GM23338 (cell line): ENCODE measurements around the gene LMF2. TPM values are rescaled to one million over a fixed set of nuclear protein-coding genes. Genes with fewer than 3 reads are reported as not detected.

Source experiments
- ATAC-seq: fragments of 200-7000 bp; cut with Tn5 transposase; 3 replicates; pipeline ENCODE4 v1.9.1; 2020
- DNase-seq: peaks from one replicate; pipeline ENCODE4 v3.0.0-alpha.2; 2015; ENCODE audit warnings: low spot score
- H2AFZ ChIP-seq: fragments of 200-600 bp; sonication (generic); 2 replicates; pipeline ENCODE4 v1.8.0; 2016; ENCODE audit warnings: antibody characterized with exemption, mild to moderate bottlenecking, moderate library complexity
- H3F3A ChIP-seq: fragments of 200-600 bp; sonication (generic); replicated peaks from 2 replicates; pipeline ENCODE4 v1.8.0; 2017; ENCODE audit warnings: antibody characterized with exemption, mixed run types, low read depth
- H3K27ac ChIP-seq: fragments of 200-600 bp; sonication (generic); 2 replicates; pipeline ENCODE4 v1.6.1; 2016; ENCODE audit warnings: low read depth
- H3K27me3 ChIP-seq: fragments of 200-600 bp; sonication (generic); 2 replicates; pipeline ENCODE4 v1.8.0; 2016; ENCODE audit warnings: mild to moderate bottlenecking, mixed run types, moderate library complexity; ENCODE audit not compliant: insufficient read depth
- H3K36me3 ChIP-seq: fragments of 200-600 bp; sonication (generic); 2 replicates; pipeline ENCODE4 v1.8.0; 2016; ENCODE audit warnings: mild to moderate bottlenecking; ENCODE audit not compliant: insufficient read depth
- H3K4me1 ChIP-seq: fragments of 200-600 bp; sonication (generic); 2 replicates; pipeline ENCODE4 v1.8.0; 2016; ENCODE audit warnings: mild to moderate bottlenecking, moderate library complexity; ENCODE audit not compliant: insufficient read depth
- H3K4me2 ChIP-seq: fragments of 200-600 bp; sonication (generic); 2 replicates; pipeline ENCODE4 v1.7.1; 2017; ENCODE audit warnings: mixed run types
- H3K4me3 ChIP-seq: fragments of 200-600 bp; sonication (generic); 2 replicates; pipeline ENCODE4 v1.6.1; 2016; ENCODE audit warnings: mixed run types
- H3K79me2 ChIP-seq: fragments of 200-600 bp; sonication (generic); replicated peaks from 2 replicates; pipeline ENCODE4 v1.8.0; 2017; ENCODE audit warnings: mild to moderate bottlenecking; ENCODE audit not compliant: insufficient read depth
- H3K9me2 ChIP-seq: fragments of 200-600 bp; sonication (generic); 2 replicates; pipeline ENCODE4 v1.8.0; 2017; ENCODE audit not compliant: insufficient read depth
- H4K20me1 ChIP-seq: fragments of 200-600 bp; sonication (generic); replicated peaks from 2 replicates; pipeline ENCODE4 v1.8.0; 2017; ENCODE audit warnings: mild to moderate bottlenecking; ENCODE audit not compliant: insufficient read depth
- H3K27ac Mint-ChIP-seq: 2 replicates; pipeline ENCODE4 v1.8.0; 2020; ENCODE audit warnings: inconsistent platforms, mild to moderate bottlenecking, moderate library complexity, mixed read lengths
- H3K27me3 Mint-ChIP-seq: 3 replicates; pipeline ENCODE4 v1.8.0; 2022; ENCODE audit warnings: low read depth, mild to moderate bottlenecking, moderate library complexity, mixed read lengths, inconsistent platforms; ENCODE audit not compliant: insufficient read depth, poor library complexity
- H3K36me3 Mint-ChIP-seq: 3 replicates; pipeline ENCODE4 v1.8.0; 2021; ENCODE audit warnings: low read depth, mild to moderate bottlenecking, inconsistent platforms, moderate library complexity, mixed read lengths
- H3K4me1 Mint-ChIP-seq: 3 replicates; pipeline ENCODE4 v1.8.0; 2020; ENCODE audit warnings: mild to moderate bottlenecking, inconsistent platforms, mixed read lengths
- H3K4me3 Mint-ChIP-seq: 3 replicates; pipeline ENCODE4 v1.8.0; 2021; ENCODE audit warnings: moderate library complexity, mild to moderate bottlenecking, inconsistent platforms, mixed read lengths
- H3K9me3 Mint-ChIP-seq: 3 replicates; pipeline ENCODE4 v1.8.0; 2020; ENCODE audit warnings: moderate library complexity, mild to moderate bottlenecking, inconsistent platforms, mixed read lengths
- CREB1 ChIP-seq: fragments of 250-450 bp; sonication (Bioruptor Pico); IDR thresholded peaks from 2 replicates; pipeline ENCODE4 v1.5.0; 2020; ENCODE audit warnings: low read depth, mild to moderate bottlenecking, moderate library complexity
- CTCF ChIP-seq, 2 experiments: fragments of 200-600 bp in 1 of 2; sonication (generic) in 1 of 2; conservative IDR thresholded peaks; 2 replicates each; pipeline versions ENCODE4 v1.5.1 to v1.6.1; 2016 to 2017; ENCODE audit warnings: antibody characterized with exemption in 2 of 2, low read depth in 2 of 2, mild to moderate bottlenecking in 2 of 2, moderate library complexity in 1 of 2
- EZH2 ChIP-seq: fragments of 200-600 bp; sonication (generic); IDR thresholded peaks from one replicate; pipeline ENCODE4 v1.8.0; 2017; ENCODE audit warnings: antibody characterized with exemption, mild to moderate bottlenecking, low read depth; ENCODE audit not compliant: unreplicated experiment
- EZH2phosphoT487 ChIP-seq: fragments of 200-600 bp; sonication (generic); IDR thresholded peaks from one replicate; pipeline ENCODE4 v1.8.1; 2018; ENCODE audit warnings: antibody characterized with exemption; ENCODE audit not compliant: unreplicated experiment
- JUNB ChIP-seq: IDR thresholded peaks from one replicate; pipeline ENCODE4 v1.6.1; 2016; ENCODE audit warnings: antibody characterized with exemption; ENCODE audit not compliant: unreplicated experiment
- NANOG ChIP-seq: IDR thresholded peaks from 2 replicates; pipeline ENCODE4 v1.6.1; 2016; ENCODE audit warnings: antibody characterized with exemption, borderline replicate concordance
- REST ChIP-seq: IDR thresholded peaks from one replicate; pipeline ENCODE4 v1.6.1; 2018; ENCODE audit warnings: antibody characterized with exemption; ENCODE audit not compliant: unreplicated experiment
- STAT1 ChIP-seq: IDR thresholded peaks from one replicate; pipeline ENCODE4 v1.6.1; 2016; ENCODE audit warnings: antibody characterized with exemption; ENCODE audit not compliant: unreplicated experiment
- ZNF114 ChIP-seq: fragments of 250-450 bp; sonication (Bioruptor Pico); IDR thresholded peaks from 2 replicates; pipeline ENCODE4 v1.5.0; 2020; ENCODE audit warnings: mild to moderate bottlenecking, moderate library complexity
- ZNF331 ChIP-seq: fragments of 250-450 bp; sonication (Bioruptor Pico); IDR thresholded peaks from 2 replicates; pipeline ENCODE4 v1.5.0; 2020; ENCODE audit warnings: low read depth, mild to moderate bottlenecking, moderate library complexity
- polyA plus RNA-seq: library from polyadenylated mRNA; unstranded; fragments of >200 nt; fragmentation: Nextera tagmentation; extraction: Ambion mirVana; gene quantifications from 2 replicates; pipeline ENCODE4 v1.2.1, GENCODE V29; 2016
- total RNA-seq: library from RNA; depleted of rRNA; stranded (reverse); fragments of >200 nt; shearing (Covaris generic); gene quantifications from 2 replicates; pipeline ENCODE4 v1.2.3, GENCODE V29; 2014

LMF2 gene
- total and polyA plus RNA-seq, 2 experiments from 2014 or later, result 15.6 to 36.3 TPM

GRCh38 chr22:50488886-50489285, 18.6 kb downstream of the LMF2 start:
- ATAC-seq, result no peak
- Histone ChIP-seq H3K27ac (no peak overlapping the region), H3K27me3 (no peaks in the 10 kb centered on the region), H4K20me1 (no peaks in the 10 kb centered on the region), H3K79me2 (no peaks in the 10 kb centered on the region), H3F3A (no peaks in the 10 kb centered on the region), H3K4me2 (no peak overlapping the region), H3K4me1 (no peaks in the 10 kb centered on the region), H2AFZ (no peak overlapping the region), H3K4me3 (no peak overlapping the region), H3K36me3 (no peaks in the 10 kb centered on the region), H3K9me2 (no peaks in the 10 kb centered on the region)
- Mint-ChIP-seq H3K4me1 (peaks cover 3% of the 10 kb centered on the region; the same call in 1 of the 3 replicates), H3K27ac (no peak overlapping the region), H3K36me3 (no peaks in the 10 kb centered on the region), H3K9me3 (no peaks in the 10 kb centered on the region), H3K27me3 (peaks cover 12% of the 10 kb centered on the region), H3K4me3 (no peak overlapping the region)
- no peak for TF ChIP-seq CREB1 (CRISPR knock-in tag)
- TF ChIP-seq CTCF (conservative IDR thresholded peaks at IDR 0.05; ENCODE audit: low read depth in 2 of 2), result no peak
- TF ChIP-seq STAT1, result no peak
- no peak for TF ChIP-seq REST
- no peak for TF ChIP-seq ZNF331 (CRISPR knock-in tag)
- no peak for DNase-seq

DNA sequence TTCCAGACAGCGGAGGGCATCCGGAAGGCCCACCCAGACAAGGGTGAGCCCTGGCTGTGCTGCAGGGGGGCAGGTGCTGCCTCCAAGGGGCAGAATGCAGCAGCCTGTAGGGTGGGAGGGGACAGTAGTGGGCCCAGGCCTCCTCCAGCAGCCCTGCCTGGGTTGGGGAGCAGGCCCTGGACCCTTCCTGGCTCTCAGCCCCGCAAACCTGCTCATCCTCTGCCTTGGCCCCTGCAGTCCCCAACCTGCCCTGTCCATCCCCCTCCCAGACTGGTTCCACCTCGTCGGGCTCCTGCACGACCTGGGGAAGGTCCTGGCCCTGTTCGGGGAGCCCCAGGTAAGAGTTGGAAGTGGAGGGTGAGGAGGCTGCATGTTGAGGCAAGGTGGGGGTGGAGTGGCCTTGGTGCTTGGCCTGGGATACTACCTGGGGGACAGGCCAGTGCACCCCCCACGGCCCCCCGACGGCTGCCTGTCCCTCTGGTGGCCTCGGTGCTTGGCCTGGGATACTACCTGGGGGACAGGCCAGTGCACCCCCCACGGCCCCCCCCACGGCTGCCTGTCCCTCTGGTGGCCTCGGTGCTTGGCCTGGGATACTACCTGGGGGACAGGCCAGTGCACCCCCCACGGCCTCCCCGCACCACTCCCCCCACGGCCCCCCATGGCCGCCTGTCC, 19.4 kb downstream of the LMF2 start:
- Histone ChIP-seq H3K27ac (no peak overlapping the region), H4K20me1 (no peaks in the 10 kb centered on the region), H3K4me2 (no peak overlapping the region), H3K9me2 (no peaks in the 10 kb centered on the region), H3F3A (no peaks in the 10 kb centered on the region), H3K4me1 (no peaks in the 10 kb centered on the region), H3K79me2 (no peaks in the 10 kb centered on the region), H2AFZ (no peak overlapping the region), H3K36me3 (no peaks in the 10 kb centered on the region), H3K4me3 (no peak overlapping the region), H3K27me3 (no peaks in the 10 kb centered on the region)
- Mint-ChIP-seq H3K36me3 (0 out of 3 replicates have a peak, but pooled peaks cover under 1% of the 10 kb centered on the region), H3K27ac (no peak overlapping the region), H3K4me1 (peaks cover 3% of the 10 kb centered on the region; the same call in 1 of the 3 replicates), H3K27me3 (peaks cover 9% of the 10 kb centered on the region), H3K4me3 (no peak overlapping the region), H3K9me3 (no peaks in the 10 kb centered on the region)
- no peak for TF ChIP-seq EZH2
- no peak for TF ChIP-seq NANOG
- no peak for TF ChIP-seq ZNF331 (CRISPR knock-in tag)
- no peak for TF ChIP-seq ZNF114 (CRISPR knock-in tag)
- no peak for TF ChIP-seq JUNB
- no peak for TF ChIP-seq CTCF (conservative IDR thresholded peaks at IDR 0.05; ENCODE audit: low read depth in 2 of 2)
- no peak for TF ChIP-seq EZH2phosphoT487
- DNase-seq, result no peak
- ATAC-seq, result no peak
